NCI-H1694 (cell line): ENCODE results near the gene WNT5A.

Experiments used
- DNase-seq: peaks from one replicate; lab custom pipeline; 2025; lab: John Stamatoyannopoulos, UW

Gene WNT5A

DNA sequence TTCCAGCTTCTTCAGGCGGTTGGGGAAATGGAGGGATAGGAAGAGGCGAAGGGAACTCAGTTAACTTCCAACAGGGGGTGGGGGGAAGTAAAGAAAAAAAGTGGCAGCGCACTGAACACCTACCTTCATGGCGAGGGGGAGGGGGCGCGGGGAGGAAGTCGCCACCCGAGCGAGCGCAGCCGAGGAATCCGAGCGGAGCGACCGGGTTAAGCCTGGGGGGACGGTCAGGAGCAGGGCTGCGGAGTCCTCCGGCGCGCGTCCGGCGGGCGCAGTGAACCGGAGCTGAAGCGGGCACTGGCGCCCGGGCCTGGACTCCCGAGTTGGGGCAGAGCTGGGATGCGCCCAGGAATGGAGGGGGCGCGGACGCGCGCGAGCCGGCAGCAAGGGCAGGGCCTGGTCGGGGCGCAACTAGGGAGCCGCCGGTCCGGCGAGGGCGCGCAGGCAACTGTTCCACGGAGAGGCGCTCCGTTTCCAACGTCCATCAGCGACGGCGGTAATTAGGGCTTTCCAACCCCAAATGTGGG, at the start of gene WNT5A:
WNT5A (minus strand) TSS at position 450 of the 524 bp plus-strand sequence; CDS start at position 129, 321 bp downstream.
- DNase-seq: no peak

- no peak for DNase-seq
Measured at GRCh38 chr3:55534876-55535275, 47.8 kb upstream of the WNT5A start.

DNA sequence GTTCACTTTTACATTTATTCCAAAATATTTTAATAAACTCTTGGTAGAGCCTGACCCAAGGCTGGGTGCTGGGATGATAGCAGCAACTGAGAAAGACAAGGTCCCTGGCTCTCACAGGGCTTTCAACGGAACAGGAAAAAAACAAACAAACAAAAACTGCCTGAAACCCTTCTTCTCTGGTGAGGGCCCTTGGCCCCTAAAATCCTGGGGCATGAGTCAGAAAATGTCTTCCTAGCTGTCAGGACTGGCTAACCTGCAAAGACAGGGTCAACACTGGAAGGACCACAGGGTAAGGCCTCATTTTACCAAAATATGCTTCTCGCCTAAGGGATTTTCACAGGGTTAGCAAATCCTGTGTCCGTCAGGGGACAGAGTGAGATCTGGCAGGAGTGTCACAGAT, 45.7 kb upstream of the WNT5A start:
- DNase-seq: no peak

DNA sequence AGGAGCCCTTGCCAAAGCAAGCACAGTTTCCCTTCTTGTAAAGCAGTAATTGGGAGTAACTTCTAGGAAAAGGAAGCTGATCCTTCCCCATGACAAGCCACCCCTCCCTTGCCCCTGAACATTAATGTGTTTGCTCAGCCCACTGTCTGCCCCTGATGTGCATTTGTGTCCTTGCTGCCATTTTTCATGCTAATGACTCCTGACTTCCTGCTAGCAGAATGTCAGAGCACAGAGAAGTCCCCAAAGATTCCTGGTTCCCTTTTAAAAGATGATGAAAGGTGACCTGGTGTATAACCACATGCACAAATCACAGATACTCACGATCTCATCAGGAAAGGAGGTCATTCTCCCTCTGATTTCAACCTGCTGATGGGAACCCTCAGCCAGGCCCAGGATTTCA, 44.2 kb upstream of the WNT5A start:
- no peak for DNase-seq

DNA sequence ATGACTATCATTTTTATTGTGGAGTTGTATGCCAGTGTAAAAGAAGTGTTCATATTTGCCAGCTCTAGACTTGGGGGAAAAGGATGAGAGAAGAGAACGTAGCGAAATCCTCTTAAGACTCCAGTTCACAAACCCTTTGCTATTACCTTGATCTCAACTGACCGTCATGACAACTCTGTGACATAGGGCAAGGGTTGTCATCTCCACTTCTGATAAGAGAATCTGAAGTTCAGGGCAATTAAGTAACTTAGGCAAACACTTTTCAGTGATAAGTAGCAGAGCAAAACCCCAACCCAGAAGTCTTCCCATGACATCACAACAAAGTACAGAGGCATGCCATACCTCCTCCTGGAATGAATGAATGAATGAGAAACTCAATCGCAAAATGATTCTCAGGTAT, 40.3 kb upstream of the WNT5A start:
- DNase-seq: no peak

- no peak for DNase-seq
Measured at GRCh38 chr3:55526332-55527030, 39.4 kb upstream of the WNT5A start.

DNA sequence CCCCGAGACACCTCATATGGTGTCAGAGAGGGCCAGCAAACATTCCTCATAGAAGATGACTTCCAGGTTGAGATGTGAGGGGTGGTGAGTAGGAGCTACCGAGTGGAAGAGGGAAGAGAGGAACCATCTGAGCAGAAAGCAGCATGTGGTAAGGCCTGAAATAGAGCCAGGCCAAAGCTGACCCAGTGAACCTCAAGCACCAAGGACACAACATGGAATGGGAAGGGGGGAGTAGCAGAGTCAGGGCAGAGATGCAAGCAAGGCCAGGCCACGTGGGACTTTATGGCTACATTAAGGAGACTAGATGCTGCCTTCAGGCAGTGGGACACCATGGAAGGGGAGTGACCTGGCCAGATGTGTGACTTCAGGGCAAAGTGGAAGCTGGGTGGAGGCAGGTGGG, 38.3 kb upstream of the WNT5A start:
- DNase-seq: no peak

DNA sequence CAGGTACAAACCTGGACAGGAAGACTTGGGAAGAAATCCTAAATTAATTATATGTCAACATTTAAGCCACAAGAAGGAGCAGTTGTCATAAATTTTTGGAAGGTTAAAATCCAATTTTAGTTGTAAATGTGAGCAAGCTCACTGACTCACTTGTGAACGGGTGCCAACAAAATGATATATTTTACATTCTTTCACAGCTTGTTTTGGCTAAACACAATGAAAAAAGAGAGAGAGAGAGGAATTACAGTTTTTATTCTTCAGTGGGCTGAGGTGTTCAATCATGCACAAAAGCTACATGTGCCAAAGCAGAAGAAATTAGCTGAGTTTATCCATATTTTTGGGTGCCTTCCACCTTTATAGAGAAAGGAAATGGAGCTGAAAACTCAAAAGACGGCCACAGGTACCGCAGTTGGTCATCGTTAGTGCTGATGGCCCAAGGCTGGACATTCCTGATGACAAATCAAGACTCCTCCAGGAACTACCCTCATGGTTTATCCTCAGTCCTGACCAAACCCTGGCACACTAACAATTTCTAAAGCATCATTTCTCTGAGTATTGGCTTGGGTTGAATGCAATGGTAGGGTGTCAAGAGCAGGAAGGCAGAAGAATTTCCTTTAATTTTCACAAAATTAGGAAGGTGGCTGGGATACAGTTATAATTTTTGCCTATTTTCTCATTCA, 37.6 kb upstream of the WNT5A start:
- DNase-seq: no peak

- DNase-seq: no peak
Measured at GRCh38 chr3:55523471-55523870, 36.4 kb upstream of the WNT5A start.

GRCh38 chr3:55521738-55522421, 34.8 kb upstream of the WNT5A start:
- DNase-seq: no peak

GRCh38 chr3:55521064-55521737, 34.1 kb upstream of the WNT5A start:
- no peak for DNase-seq

GRCh38 chr3:55519019-55519418, 31.9 kb upstream of the WNT5A start:
- no peak for DNase-seq

- no peak for DNase-seq
Measured at GRCh38 chr3:55518451-55518850, 31.3 kb upstream of the WNT5A start.

- no peak for DNase-seq
Measured at GRCh38 chr3:55516392-55517030, 29.4 kb upstream of the WNT5A start.

- DNase-seq: no peak
Measured at GRCh38 chr3:55515550-55516246, 28.6 kb upstream of the WNT5A start.

- DNase-seq: no peak
Measured at GRCh38 chr3:55514962-55515361, 27.9 kb upstream of the WNT5A start.

DNA sequence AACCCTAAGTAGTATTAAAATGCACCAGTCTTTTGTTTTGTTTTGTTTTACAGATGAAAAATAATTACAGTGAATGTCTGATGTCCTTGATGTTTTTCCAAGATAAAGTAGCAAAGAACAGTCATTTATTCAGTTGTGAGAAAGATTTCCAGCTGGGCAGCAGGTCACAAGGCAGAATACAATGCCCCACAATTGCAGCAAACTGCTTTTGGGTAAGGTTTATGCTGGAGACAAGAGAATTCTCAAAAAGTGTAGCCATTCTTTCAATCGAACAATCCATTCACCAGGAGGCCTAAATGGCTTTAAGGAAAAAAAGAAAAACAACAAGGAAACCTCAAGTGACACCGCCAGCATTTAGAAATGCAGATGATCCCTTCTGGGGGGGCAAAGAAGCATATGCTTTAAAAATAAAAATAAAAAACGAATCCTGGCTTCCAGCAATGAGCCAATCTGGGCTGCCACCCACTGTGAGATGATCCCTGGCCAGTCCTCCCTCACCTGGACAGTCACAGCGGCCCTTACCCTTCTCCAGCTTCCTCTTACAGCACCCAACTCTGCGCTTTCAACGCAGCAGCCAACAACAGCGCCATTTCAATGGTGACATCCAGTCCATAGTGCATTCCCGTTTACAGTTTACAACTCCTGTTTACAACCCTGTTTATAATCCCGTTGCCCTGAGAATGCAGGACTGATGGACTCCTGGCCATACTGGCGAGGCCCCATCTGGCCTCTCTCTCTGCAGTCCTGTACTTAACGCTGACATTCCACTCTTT, 25.7 kb upstream of the WNT5A start:
- DNase-seq: no peak

GRCh38 chr3:55511895-55512570, 24.9 kb upstream of the WNT5A start:
- no peak for DNase-seq

- no peak for DNase-seq
Measured at GRCh38 chr3:55508335-55508734, 21.2 kb upstream of the WNT5A start.

DNA sequence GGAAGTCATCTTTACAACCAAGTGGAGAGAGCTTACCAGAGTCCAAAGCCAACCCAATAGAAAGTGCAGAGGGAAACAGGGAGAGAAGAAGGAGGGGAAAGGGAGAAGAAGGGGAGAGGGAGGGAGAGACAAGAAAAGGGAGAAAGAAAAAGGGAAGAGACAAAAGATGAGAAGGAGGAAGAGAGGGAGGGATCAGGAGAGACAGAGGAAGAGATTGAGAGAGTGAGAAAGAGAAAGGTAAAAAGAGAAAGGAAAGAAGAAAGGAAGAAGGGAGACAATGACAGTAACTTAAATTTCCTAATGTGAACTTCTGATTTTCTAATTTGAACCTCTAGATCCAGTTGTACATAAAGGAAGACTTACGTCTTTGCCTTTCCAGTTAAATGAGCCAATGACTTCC, 20.7 kb upstream of the WNT5A start:
- DNase-seq: no peak
